PC-3 (cell line): ENCODE data around the gene TIAM2. TPM values are rescaled to one million over a fixed set of nuclear protein-coding genes. Genes with fewer than 3 reads are reported as not detected.

Experiments
- ATAC-seq: fragments of 200-7000 bp; cut with Tn5 transposase; 2 replicates; pipeline ENCODE4 v1.9.1; 2020; ENCODE audit warnings: mild to moderate bottlenecking, moderate library complexity
- BruUV-seq: library from RNA; stranded (reverse); fragments of 400-500 nt; replicated peaks from 2 replicates; lab custom pipeline; 2021; lab: Mats Ljungman, UMichigan
- CTCF ChIA-PET: fragments of 300-600 bp; sonication (Branson Sonifier 250); formaldehyde crosslinking; loops from one replicate; lab custom pipeline; 2022; ENCODE audit warnings: antibody characterized with exemption; lab: Charles Lee
- POLR2A ChIA-PET: fragments of 300-600 bp; sonication (Branson Sonifier 250); formaldehyde crosslinking; loops from one replicate; lab custom pipeline; 2022; ENCODE audit warnings: antibody characterized with exemption; ENCODE audit not compliant: unreplicated experiment; lab: Charles Lee
- DNase-seq: peaks from one replicate; pipeline ENCODE4 v3.0.0-alpha.2; 2015
- H2AFZ ChIP-seq: fragments of 300-600 bp; sonication (generic); 2 replicates; pipeline ENCODE4 v1.6.0; 2016; ENCODE audit warnings: antibody characterized with exemption, low read length
- H3F3A ChIP-seq: fragments of 300-600 bp; sonication (generic); one replicate; pipeline ENCODE4 v1.6.0; 2017; ENCODE audit warnings: antibody characterized with exemption, low read length, control low read depth, mild to moderate bottlenecking; ENCODE audit not compliant: unreplicated experiment
- H3K27ac ChIP-seq: fragments of 300-600 bp; sonication (generic); 2 replicates; pipeline ENCODE4 v1.5.1; 2016; ENCODE audit warnings: mild to moderate bottlenecking, low read length
- H3K27me3 ChIP-seq: fragments of 300-600 bp; sonication (generic); 2 replicates; pipeline ENCODE4 v1.6.1; 2016; ENCODE audit warnings: low read length, mixed read lengths
- H3K36me3 ChIP-seq: fragments of 300-600 bp; sonication (generic); 2 replicates; pipeline ENCODE4 v1.6.1; 2016; ENCODE audit warnings: low read depth, mixed run types, low read length, mixed read lengths
- H3K4me1 ChIP-seq: fragments of 300-600 bp; sonication (generic); 2 replicates; pipeline ENCODE4 v1.5.1; 2016; ENCODE audit warnings: low read length; ENCODE audit not compliant: insufficient read depth
- H3K4me2 ChIP-seq: fragments of 300-600 bp; sonication (generic); 2 replicates; pipeline ENCODE4 v1.6.0; 2016; ENCODE audit warnings: low read length
- H3K4me3 ChIP-seq: fragments of 300-600 bp; sonication (generic); 2 replicates; pipeline ENCODE4 v1.5.1; 2016; ENCODE audit warnings: mild to moderate bottlenecking, low read length, mixed read lengths
- H3K79me2 ChIP-seq: fragments of 300-600 bp; sonication (generic); 2 replicates; pipeline ENCODE4 v1.6.1; 2017; ENCODE audit warnings: low read length, mixed read lengths
- H3K9ac ChIP-seq: fragments of 300-600 bp; sonication (generic); 2 replicates; pipeline ENCODE4 v1.6.0; 2016; ENCODE audit warnings: mild to moderate bottlenecking, low read length
- H3K9me2 ChIP-seq: fragments of 300-600 bp; sonication (generic); replicated peaks from 2 replicates; pipeline ENCODE4 v1.6.1; 2016; ENCODE audit warnings: mixed run types, low read length, mixed read lengths
- H3K9me3 ChIP-seq: fragments of 300-600 bp; sonication (generic); 2 replicates; pipeline ENCODE4 v1.6.1; 2016; ENCODE audit warnings: low read length, mixed read lengths
- H4K20me1 ChIP-seq: fragments of 300-600 bp; sonication (generic); 2 replicates; pipeline ENCODE4 v1.6.1; 2016; ENCODE audit warnings: low read length, mixed read lengths
- EZH2 ChIP-seq: fragments of 300-600 bp; sonication (generic); IDR thresholded peaks from one replicate; pipeline ENCODE4 v1.6.1; 2017; ENCODE audit warnings: antibody characterized with exemption, mild to moderate bottlenecking, low read length; ENCODE audit not compliant: unreplicated experiment
- EZH2phosphoT487 ChIP-seq: fragments of 300-600 bp; sonication (generic); IDR thresholded peaks from 2 replicates; pipeline ENCODE4 v1.6.1; 2018; ENCODE audit warnings: mild to moderate bottlenecking, antibody characterized with exemption, low read length, borderline replicate concordance
- intact Hi-C: fragments of 100-400 bp; cut with micrococcal nuclease; formaldehyde crosslinking; loops from 2 replicates; pipeline ENCODE4 v1.9.0; 2023
- total RNA-seq: library from RNA; depleted of rRNA; stranded (reverse); fragments of >200 nt; gene quantifications from 2 replicates; pipeline ENCODE4 v1.2.3, GENCODE V29; 2014
- TF ChIP-seq, protein P1 (sequence below): fragments of 300-600 bp; sonication (generic); conservative IDR thresholded peaks from 2 replicates; pipeline ENCODE4 v1.5.1; 2017; ENCODE audit warnings: antibody characterized with exemption, low read depth, mild to moderate bottlenecking, low read length

Gene TIAM2
- total RNA-seq, 1 experiment from 2014 or later: 4.5 TPM

DNA sequence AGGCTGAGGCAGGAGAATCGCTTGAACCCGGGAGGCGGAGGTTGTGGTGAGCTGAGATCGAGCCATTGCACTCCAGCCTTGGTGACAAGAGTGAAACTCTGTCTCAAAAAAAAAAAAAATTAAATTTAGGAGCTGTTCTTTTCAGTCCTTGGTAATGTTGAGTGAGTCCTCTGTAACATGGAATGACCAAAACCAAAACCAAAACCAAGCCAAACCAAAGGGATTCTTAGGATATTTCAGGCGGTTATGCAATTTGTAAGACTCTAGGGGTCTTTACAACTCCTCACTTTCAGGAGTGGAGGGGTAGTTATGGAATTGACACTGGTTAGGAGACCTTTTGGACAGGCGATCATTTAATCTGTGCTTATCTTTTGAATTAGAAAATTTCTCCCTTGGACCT lies 15.8 kb downstream of the TIAM2 start:
- Histone ChIP-seq H3K27ac (no peak overlapping the region), H3K9me3 (no peaks in the 10 kb centered on the region), H3K4me3 (no peak overlapping the region), H3K9me2 (no peaks in the 10 kb centered on the region), H3K9ac (no peak overlapping the region), H4K20me1 (no peaks in the 10 kb centered on the region), H3K4me1 (peaks cover 20% of the 10 kb centered on the region), H3K4me2 (no peak overlapping the region), H2AFZ (no peak overlapping the region), H3K27me3 (no peaks in the 10 kb centered on the region), H3K79me2 (no peaks in the 10 kb centered on the region), H3K36me3 (no peaks in the 10 kb centered on the region), H3F3A (no peaks in the 10 kb centered on the region)
- DNase-seq: no peak
- TF ChIP-seq EZH2 (no peak), EZH2phosphoT487 (no peak)
- TF ChIP-seq, protein P1, sequence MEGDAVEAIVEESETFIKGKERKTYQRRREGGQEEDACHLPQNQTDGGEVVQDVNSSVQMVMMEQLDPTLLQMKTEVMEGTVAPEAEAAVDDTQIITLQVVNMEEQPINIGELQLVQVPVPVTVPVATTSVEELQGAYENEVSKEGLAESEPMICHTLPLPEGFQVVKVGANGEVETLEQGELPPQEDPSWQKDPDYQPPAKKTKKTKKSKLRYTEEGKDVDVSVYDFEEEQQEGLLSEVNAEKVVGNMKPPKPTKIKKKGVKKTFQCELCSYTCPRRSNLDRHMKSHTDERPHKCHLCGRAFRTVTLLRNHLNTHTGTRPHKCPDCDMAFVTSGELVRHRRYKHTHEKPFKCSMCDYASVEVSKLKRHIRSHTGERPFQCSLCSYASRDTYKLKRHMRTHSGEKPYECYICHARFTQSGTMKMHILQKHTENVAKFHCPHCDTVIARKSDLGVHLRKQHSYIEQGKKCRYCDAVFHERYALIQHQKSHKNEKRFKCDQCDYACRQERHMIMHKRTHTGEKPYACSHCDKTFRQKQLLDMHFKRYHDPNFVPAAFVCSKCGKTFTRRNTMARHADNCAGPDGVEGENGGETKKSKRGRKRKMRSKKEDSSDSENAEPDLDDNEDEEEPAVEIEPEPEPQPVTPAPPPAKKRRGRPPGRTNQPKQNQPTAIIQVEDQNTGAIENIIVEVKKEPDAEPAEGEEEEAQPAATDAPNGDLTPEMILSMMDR: no peak
- ChIA-PET POLR2A (no interaction called here), CTCF (no interaction called here)
- no TSS peak for BruUV-seq
- ATAC-seq: no peak
- intact Hi-C loops: no loop called here

DNA sequence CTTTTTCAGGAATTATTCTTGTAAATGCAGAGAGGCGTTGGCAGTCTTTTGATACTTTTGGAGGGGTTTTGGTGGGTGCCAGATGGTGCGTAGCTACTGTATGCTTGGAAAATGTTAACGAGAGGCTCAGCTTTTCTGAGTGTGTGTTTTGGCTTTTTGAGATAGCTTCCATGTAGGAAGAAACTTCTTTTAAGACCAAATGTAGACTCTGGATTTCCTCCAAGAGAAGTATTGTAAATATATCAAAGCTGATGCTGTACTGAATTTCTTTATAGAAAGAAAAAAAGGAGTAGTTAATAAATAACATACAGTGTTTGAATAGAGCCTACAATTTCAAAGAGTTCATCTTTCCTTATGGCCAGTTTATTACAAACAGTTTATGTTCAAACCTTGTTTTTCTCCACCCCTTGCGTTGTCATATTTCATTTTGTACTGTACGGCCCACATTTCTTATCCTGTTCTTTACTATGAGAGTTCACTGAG lies 16.7 kb downstream of the TIAM2 start:
- CTCF ChIA-PET: no interaction called here
- no peak for ATAC-seq

GRCh38 chr6:155013457-155013876 lies 18.4 kb downstream of the TIAM2 start:
- Histone ChIP-seq H3K27me3 (no peaks in the 10 kb centered on the region), H3K9me3 (no peaks in the 10 kb centered on the region), H4K20me1 (no peaks in the 10 kb centered on the region), H3K9ac (no peak overlapping the region), H3K4me3 (no peak overlapping the region), H3K4me2 (no peak overlapping the region), H3K79me2 (no peaks in the 10 kb centered on the region), H3K36me3 (no peaks in the 10 kb centered on the region), H3K27ac (no peak overlapping the region), H3K9me2 (no peaks in the 10 kb centered on the region), H3K4me1 (peaks cover 23% of the 10 kb centered on the region), H2AFZ (no peak overlapping the region), H3F3A (no peaks in the 10 kb centered on the region)
- POLR2A ChIA-PET: no interaction called here
- CTCF ChIA-PET: no interaction called here
- DNase-seq (no peak), ATAC-seq (peak; percentile 27; the same call in 1 of the 2 replicates)
- intact Hi-C loops: no loop called here
- no TSS peak for BruUV-seq
- TF ChIP-seq EZH2phosphoT487 (no peak), EZH2 (no peak)
- TF ChIP-seq, protein P1: no peak

More for the DNA sequence above, 16.7 kb downstream of the TIAM2 start:
- H3K27ac ChIP-seq: no peak overlapping the region
- H3K9ac ChIP-seq: no peak overlapping the region
- no peaks in the 10 kb centered on the region for H3K27me3 ChIP-seq
- no peak overlapping the region for H3K4me2 ChIP-seq
- no peak overlapping the region for H3K4me3 ChIP-seq
- no peak for DNase-seq
- peaks cover 23% of the 10 kb centered on the region for H3K4me1 ChIP-seq
- H3K9me3 ChIP-seq: no peaks in the 10 kb centered on the region
- BruUV-seq: no TSS peak
- TF ChIP-seq EZH2: no peak
- TF ChIP-seq, protein P1: no peak
- no peak for TF ChIP-seq EZH2phosphoT487
- H3K9me2 ChIP-seq: no peaks in the 10 kb centered on the region
- no peaks in the 10 kb centered on the region for H3K36me3 ChIP-seq
- intact Hi-C loops: no loop called here
- no peaks in the 10 kb centered on the region for H3F3A ChIP-seq
- POLR2A ChIA-PET: no interaction called here
- no peaks in the 10 kb centered on the region for H3K79me2 ChIP-seq
- H2AFZ ChIP-seq: no peak overlapping the region
- no peaks in the 10 kb centered on the region for H4K20me1 ChIP-seq
